Testis (tissue), 3 donors: ENCODE data around the gene TINAG. TPM values are rescaled to one million over a fixed set of nuclear protein-coding genes. Genes with fewer than 3 reads are reported as not detected.

Source experiments
- DNase-seq: peaks from one replicate; pipeline ENCODE4 v3.0.0-alpha.2; 2019
- H3K27ac ChIP-seq, 2 donors: fragments of 200-600 bp; sonication (generic); one replicate each; pipeline ENCODE4 v1.5.1; 2019
- H3K27me3 ChIP-seq: fragments of 200-600 bp; sonication (generic); one replicate; pipeline ENCODE4 v1.5.1; 2019
- H3K36me3 ChIP-seq: fragments of 200-600 bp; sonication (generic); one replicate; pipeline ENCODE4 v1.5.1; 2017; ENCODE audit warnings: low read depth; ENCODE audit errors: missing control alignments
- H3K4me1 ChIP-seq: fragments of 200-600 bp; sonication (generic); one replicate; pipeline ENCODE4 v1.5.1; 2019
- H3K4me3 ChIP-seq, 2 donors: fragments of 200-600 bp; sonication (generic); one replicate each; pipeline ENCODE4 v1.5.1; 2017 to 2019
- H3K9me3 ChIP-seq: fragments of 200-600 bp; sonication (generic); one replicate; pipeline ENCODE4 v1.5.1; 2017
- CTCF ChIP-seq, 3 experiments: fragments of 450-650 bp in 2 of 3; fragments of 200-600 bp in 1 of 3; sonication (generic) in 1 of 3; IDR thresholded peaks; one replicate each; pipeline ENCODE4 v1.5.1; 2016 to 2019; ENCODE audit warnings: antibody characterized with exemption in 3 of 3, mild to moderate bottlenecking in 2 of 3, moderate library complexity in 1 of 3
- POLR2A ChIP-seq: fragments of 450-650 bp; IDR thresholded peaks from one replicate; pipeline ENCODE4 v1.6.1; 2017; ENCODE audit warnings: antibody characterized with exemption, mild to moderate bottlenecking, moderate library complexity
- WGBS, 2 donors: methylation state at CpG; one replicate each; pipeline ENCODE4 v1.1.5; 2018; 5-methylcytosine and 5-hydroxymethylcytosine counted together
- intact Hi-C: fragments of 100-400 bp; cut with DNase I; formaldehyde crosslinking; loops from one replicate; pipeline ENCODE4 v1.15.1; 2023; ENCODE audit warnings: low total_unique reads
- polyA plus RNA-seq: library from polyadenylated mRNA; stranded (reverse); fragments of 350-450 nt; fragmentation: Illumina TruSeq; extraction: RNeasy Lipid Tissue Mini Kit (QIAGEN cat#74804); gene quantifications from one replicate; pipeline ENCODE4 v1.2.3, GENCODE V29; 2014; ENCODE audit warnings: low read depth, low replicate concordance; ENCODE audit not compliant: insufficient read depth
- total RNA-seq, 2 donors: library from RNA; depleted of rRNA; stranded (reverse); fragments of >200 nt; gene quantifications; one replicate each; pipeline ENCODE4 v1.2.3, GENCODE V29; 2016

TINAG gene
- total and polyA plus RNA-seq, 3 donors from 2014 or later = not detected

GRCh38 chr6:54354608-54355007 is 46.4 kb downstream of the TINAG start:
- DNase-seq = no peak
- H3K36me3 ChIP-seq = no peaks in the 10 kb centered on the region
- intact Hi-C loops = no loop called here
- H3K9me3 ChIP-seq = no peaks in the 10 kb centered on the region
- H3K27ac ChIP-seq = no peak overlapping the region
- WGBS, 2 donors = 78 to 85% methylated on average over 2 of the region's 2 CpGs
- no peaks in the 10 kb centered on the region for H3K4me1 ChIP-seq
- H3K27me3 ChIP-seq = no peaks in the 10 kb centered on the region
- TF ChIP-seq POLR2A = no peak
- no peak for TF ChIP-seq CTCF (IDR thresholded peaks at IDR 0.05)
- no peak overlapping the region for H3K4me3 ChIP-seq

- Histone ChIP-seq H3K9me3 (no peaks in the 10 kb centered on the region), H3K27ac (no peak overlapping the region), H3K4me3 (no peak overlapping the region), H3K4me1 (no peaks in the 10 kb centered on the region), H3K36me3 (no peaks in the 10 kb centered on the region), H3K27me3 (no peaks in the 10 kb centered on the region)
- DNase-seq = no peak
- 11 to 35% methylated on average over 1 of the region's 1 CpG for WGBS, 2 donors
- intact Hi-C loops = no loop called here
- TF ChIP-seq CTCF (IDR thresholded peaks at IDR 0.05) = no peak
- no peak for TF ChIP-seq POLR2A
Measured at GRCh38 chr6:54357141-54357540, 48.9 kb downstream of the TINAG start.

GRCh38 chr6:54361188-54361587 is 52.9 kb downstream of the TINAG start:
- Histone ChIP-seq H3K27ac (no peak overlapping the region), H3K36me3 (no peaks in the 10 kb centered on the region), H3K4me1 (no peaks in the 10 kb centered on the region), H3K4me3 (no peak overlapping the region), H3K9me3 (no peaks in the 10 kb centered on the region), H3K27me3 (no peaks in the 10 kb centered on the region)
- TF ChIP-seq CTCF (IDR thresholded peaks at IDR 0.05) = no peak
- TF ChIP-seq POLR2A = no peak
- DNase-seq = no peak
- intact Hi-C loops = no loop called here
- 87 to 96% methylated on average over 1 of the region's 1 CpG for WGBS, 2 donors

- DNase-seq = no peak
- no peak for TF ChIP-seq POLR2A
- TF ChIP-seq CTCF (IDR thresholded peaks at IDR 0.05) = no peak
- intact Hi-C loops = no loop called here
Measured at GRCh38 chr6:54361734-54362133, 53.5 kb downstream of the TINAG start.

GRCh38 chr6:54366667-54367327 is 58.6 kb downstream of the TINAG start:
- Histone ChIP-seq H3K36me3 (no peaks in the 10 kb centered on the region), H3K27me3 (no peaks in the 10 kb centered on the region), H3K27ac (no peak overlapping the region), H3K4me1 (no peaks in the 10 kb centered on the region), H3K4me3 (no peak overlapping the region), H3K9me3 (no peaks in the 10 kb centered on the region)
- DNase-seq = no peak
- intact Hi-C loops = no loop called here
- 53 to 63% methylated on average over 4 of the region's 4 CpGs for WGBS, 2 donors
- TF ChIP-seq CTCF (IDR thresholded peaks at IDR 0.05) = no peak
- TF ChIP-seq POLR2A = no peak

More at GRCh38 chr6:54361734-54362133, 53.5 kb downstream of the TINAG start:
- no peaks in the 10 kb centered on the region for H3K36me3 ChIP-seq
- no peaks in the 10 kb centered on the region for H3K27me3 ChIP-seq
- no peaks in the 10 kb centered on the region for H3K4me1 ChIP-seq
- H3K4me3 ChIP-seq = no peak overlapping the region
- no peaks in the 10 kb centered on the region for H3K9me3 ChIP-seq
- H3K27ac ChIP-seq = no peak overlapping the region
- 93 to 95% methylated on average over 1 of the region's 1 CpG for WGBS, 2 donors
